ENCODE measurements around the gene CLPTM1L. TPM values are rescaled to one million over a fixed set of nuclear protein-coding genes. Genes with fewer than 3 reads are reported as not detected.
"Not testable (repeated sequence)": the region's sequence is repeated elsewhere in the genome, so short reads cannot be mapped to it uniquely, and the experiment has no call there.

The CLPTM1L gene
- total RNA-seq, 4 donors from 2014 or later: 65.0 to 165 (median 106) TPM

- not testable (repeated sequence) for DNase-seq (ENCODE audit: low spot score); ATAC-seq (ENCODE audit: low FRiP score)
These were observed 61.7 kb downstream of the CLPTM1L start for GRCh38 chr5:1282993-1283728.

- DNase-seq (ENCODE audit: low spot score) (no peak), ATAC-seq (ENCODE audit: low FRiP score) (no peak)
- TF ChIP-seq CTCF (IDR thresholded peaks at IDR 0.05): no peak
These were observed 62.5 kb downstream of the CLPTM1L start for GRCh38 chr5:1282131-1282992.

GRCh38 chr5:1281038-1281882 lies 63.6 kb downstream of the CLPTM1L start:
- DNase-seq (ENCODE audit: low spot score): no peak
- no peak for ATAC-seq (ENCODE audit: low FRiP score)
- no peak for TF ChIP-seq CTCF (IDR thresholded peaks at IDR 0.05)

- DNase-seq (ENCODE audit: low spot score) (no peak), ATAC-seq (ENCODE audit: low FRiP score) (no peak)
- no peak for TF ChIP-seq CTCF (IDR thresholded peaks at IDR 0.05)
These were observed 64.5 kb downstream of the CLPTM1L start for GRCh38 chr5:1280177-1281037.

- ATAC-seq (ENCODE audit: low FRiP score) (no peak), DNase-seq (ENCODE audit: low spot score) (no peak)
- no peak for TF ChIP-seq CTCF (IDR thresholded peaks at IDR 0.05)
These were observed 65.3 kb downstream of the CLPTM1L start for GRCh38 chr5:1279443-1280151.

- no peak for ATAC-seq (ENCODE audit: low FRiP score)
- DNase-seq (ENCODE audit: low spot score): no peak
- no peak for TF ChIP-seq CTCF (IDR thresholded peaks at IDR 0.05)
These were observed 66.0 kb downstream of the CLPTM1L start for GRCh38 chr5:1278656-1279442.

Data from omental fat pad (tissue), 4 donors.